Endodermal cell (in vitro differentiated cells): Measurements from ENCODE around the gene RAMACL. TPM values are rescaled to one million over a fixed set of nuclear protein-coding genes. Genes with fewer than 3 reads are reported as not detected.

Experiments used
- DNase-seq: peaks from one replicate; pipeline ENCODE4 v3.0.0-alpha.2; 2017
- H3K27ac ChIP-seq: 2 replicates; pipeline ENCODE4 v1.5.1; 2013; ENCODE audit warnings: mild to moderate bottlenecking, low read depth, low read length, moderate library complexity
- H3K27me3 ChIP-seq: 2 replicates; pipeline ENCODE4 v1.6.1; 2013; ENCODE audit warnings: mild to moderate bottlenecking, low read length, moderate library complexity; ENCODE audit not compliant: insufficient read depth, control insufficient read depth, poor library complexity, severe bottlenecking
- H3K36me3 ChIP-seq: 2 replicates; pipeline ENCODE4 v1.7.0; 2013; ENCODE audit warnings: mild to moderate bottlenecking, low read length, moderate library complexity; ENCODE audit not compliant: control insufficient read depth, insufficient read depth
- H3K4me1 ChIP-seq: one replicate; pipeline ENCODE4 v1.7.0; 2013; ENCODE audit warnings: low read length; ENCODE audit not compliant: control insufficient read depth, insufficient read depth
- H3K4me3 ChIP-seq: 2 replicates; pipeline ENCODE4 v1.5.1; 2013; ENCODE audit warnings: mild to moderate bottlenecking, low read length, moderate library complexity
- H3K9ac ChIP-seq: 2 replicates; pipeline ENCODE4 v1.6.1; 2013; ENCODE audit warnings: mild to moderate bottlenecking, low read length, moderate library complexity; ENCODE audit not compliant: poor library complexity, severe bottlenecking; ENCODE audit errors: extremely low read depth
- H3K9me3 ChIP-seq: 2 replicates; pipeline ENCODE4 v1.6.1; 2013; ENCODE audit warnings: mild to moderate bottlenecking, low read length, moderate library complexity; ENCODE audit not compliant: control insufficient read depth
- H3K27ac Mint-ChIP-seq: 2 replicates; pipeline ENCODE4 v1.8.0; 2020; ENCODE audit warnings: mixed read lengths
- H3K27me3 Mint-ChIP-seq: 2 replicates; pipeline ENCODE4 v1.8.0; 2021; ENCODE audit warnings: mild to moderate bottlenecking, mixed read lengths; ENCODE audit not compliant: insufficient read depth
- H3K36me3 Mint-ChIP-seq: 2 replicates; pipeline ENCODE4 v1.8.0; 2020; ENCODE audit warnings: low read depth, mixed read lengths
- H3K4me1 Mint-ChIP-seq: 2 replicates; pipeline ENCODE4 v1.8.0; 2020; ENCODE audit warnings: mixed read lengths
- H3K4me3 Mint-ChIP-seq: 2 replicates; pipeline ENCODE4 v1.8.0; 2020; ENCODE audit warnings: mild to moderate bottlenecking, moderate library complexity, mixed read lengths
- H3K9me3 Mint-ChIP-seq: 2 replicates; pipeline ENCODE4 v1.8.0; 2020; ENCODE audit warnings: mild to moderate bottlenecking, mixed read lengths
- CTCF ChIP-seq: fragments of 200-600 bp; sonication (generic); conservative IDR thresholded peaks from 2 replicates; pipeline ENCODE4 v1.5.0; 2021; ENCODE audit warnings: antibody characterized with exemption, mild to moderate bottlenecking
- WGBS, 2 experiments: methylation state at CpG; one replicate each; pipeline versions ENCODE4 v1.1.5 to v1.1.7; 2013; ENCODE audit warnings: missing lambda C conversion rate in 2 of 2, mixed read lengths in 1 of 2; ENCODE audit not compliant: insufficient coverage in 1 of 2, insufficient read length in 1 of 2; 5-methylcytosine and 5-hydroxymethylcytosine counted together
- total RNA-seq, 2 donors: library from RNA; stranded (reverse); fragmentation: NEBNext Ultra II Directional in 1 of 2; extraction: Animal tissue kit (Norgen Biotek cat#: 25700) in 1 of 2; gene quantifications; 2 replicates in 1 of 2; 3 replicates in 1 of 2; pipeline ENCODE4 v1.2.1, GENCODE V29; 2021

The RAMACL gene
- total RNA-seq, 2 donors from 2014 or later, result 0.80 to 2.5 TPM

DNA sequence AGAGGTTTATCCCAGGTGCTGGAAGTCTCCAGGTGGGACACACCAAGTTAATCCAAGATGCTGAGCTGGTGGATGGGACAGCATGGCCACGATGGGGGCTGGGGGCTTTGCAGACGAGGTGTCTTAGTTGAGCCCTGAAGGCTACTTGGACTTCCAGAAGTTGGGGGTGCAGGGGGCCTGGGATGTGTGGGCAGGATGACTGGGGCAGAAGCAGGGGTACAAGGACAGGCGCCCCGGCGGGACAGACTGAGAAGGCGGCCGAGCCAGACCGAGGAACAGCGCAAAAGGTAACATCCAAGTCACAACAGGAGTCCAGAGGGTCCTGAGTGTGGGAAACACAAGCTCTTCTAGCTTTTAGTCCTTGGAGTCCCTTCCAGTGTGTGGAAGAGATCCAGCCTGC is 23.8 kb downstream of the RAMACL start:
- no peaks in the 10 kb centered on the region for H3K27me3 Mint-ChIP-seq
- no peak overlapping the region for H3K4me3 Mint-ChIP-seq
- H3K36me3 Mint-ChIP-seq, result peaks cover 5% of the 10 kb centered on the region
- H3K9ac ChIP-seq, result no peak overlapping the region
- H3K27ac Mint-ChIP-seq, result no peak overlapping the region
- peak; percentile 31 for DNase-seq
- H3K9me3 Mint-ChIP-seq, result no peaks in the 10 kb centered on the region
- no peak for TF ChIP-seq CTCF
- H3K9me3 ChIP-seq, result no peaks in the 10 kb centered on the region
- WGBS, 2 experiments, result 96 to 99% methylated on average over 9 of the region's 9 CpGs
- H3K27me3 ChIP-seq, result no peaks in the 10 kb centered on the region
- H3K36me3 ChIP-seq, result no peaks in the 10 kb centered on the region
- H3K4me1 ChIP-seq, result no peaks in the 10 kb centered on the region
- H3K4me3 ChIP-seq, result no peak overlapping the region
- peaks cover 2% of the 10 kb centered on the region for H3K4me1 Mint-ChIP-seq
- H3K27ac ChIP-seq, result no peak overlapping the region

GRCh38 chr6:166561771-166562359 is 24.6 kb downstream of the RAMACL start:
- peak; percentile 2 for DNase-seq
- Histone ChIP-seq H3K9ac (no peak overlapping the region), H3K36me3 (no peaks in the 10 kb centered on the region), H3K27ac (no peak overlapping the region), H3K9me3 (no peaks in the 10 kb centered on the region), H3K27me3 (no peaks in the 10 kb centered on the region), H3K4me1 (no peaks in the 10 kb centered on the region), H3K4me3 (no peak overlapping the region)
- 87 to 92% methylated on average over 7 to 10 of the region's 10 CpGs for WGBS, 2 experiments
- no peaks in the 10 kb centered on the region for H3K27me3 Mint-ChIP-seq
- H3K9me3 Mint-ChIP-seq, result no peaks in the 10 kb centered on the region
- H3K4me3 Mint-ChIP-seq, result no peak overlapping the region
- no peak overlapping the region for H3K27ac Mint-ChIP-seq
- TF ChIP-seq CTCF, result no peak
- H3K4me1 Mint-ChIP-seq, result peaks cover 4% of the 10 kb centered on the region
- H3K36me3 Mint-ChIP-seq, result peaks cover 5% of the 10 kb centered on the region

GRCh38 chr6:166560222-166560621 is 26.3 kb downstream of the RAMACL start:
- no peak for DNase-seq
- H3K9me3 Mint-ChIP-seq, result no peaks in the 10 kb centered on the region
- H3K27ac ChIP-seq, result peak overlapping the region; percentile 50
- H3K4me3 ChIP-seq, result no peak overlapping the region
- WGBS, 2 experiments, result 96 to 100% methylated on average over 1 to 3 of the region's 3 CpGs
- no peak overlapping the region for H3K27ac Mint-ChIP-seq
- no peak overlapping the region for H3K4me3 Mint-ChIP-seq
- no peak overlapping the region for H3K9ac ChIP-seq
- H3K4me1 ChIP-seq, result no peaks in the 10 kb centered on the region
- H3K36me3 ChIP-seq, result no peaks in the 10 kb centered on the region
- H3K36me3 Mint-ChIP-seq, result peaks cover 5% of the 10 kb centered on the region
- no peaks in the 10 kb centered on the region for H3K27me3 Mint-ChIP-seq
- no peak for TF ChIP-seq CTCF
- H3K9me3 ChIP-seq, result no peaks in the 10 kb centered on the region
- peaks cover 6% of the 10 kb centered on the region for H3K4me1 Mint-ChIP-seq
- no peaks in the 10 kb centered on the region for H3K27me3 ChIP-seq
